K562 (cell line): ENCODE results near the gene SLC20A1. TPM values are rescaled to one million over a fixed set of nuclear protein-coding genes. Genes with fewer than 3 reads are reported as not detected.

Source experiments
- CAMTA2 ChIP-seq: fragments of 250-450 bp; sonication (Bioruptor Pico); conservative IDR thresholded peaks from 2 replicates; pipeline ENCODE4 v1.5.1; 2022
- CBFA2T2 ChIP-seq: fragments of 450-650 bp; conservative IDR thresholded peaks from 2 replicates; pipeline ENCODE4 v1.6.1; 2017; ENCODE audit warnings: mild to moderate bottlenecking
- CEBPB ChIP-seq: fragments of 450-650 bp; IDR thresholded peaks from 2 replicates; pipeline ENCODE4 v1.6.1; 2016; ENCODE audit warnings: missing genetic modification characterization, missing compliant biosample characterization
- GTF2A2 ChIP-seq: IDR thresholded peaks from 2 replicates; pipeline ENCODE4 v1.6.1; 2016; ENCODE audit warnings: mild to moderate bottlenecking, missing genetic modification characterization, missing compliant biosample characterization
- HNRNPUL1 ChIP-seq: fragments of 200-400 bp; formaldehyde crosslinking; IDR thresholded peaks from 2 replicates; pipeline ENCODE4 v1.6.1; 2017; ENCODE audit warnings: low read length
- PYGO2 ChIP-seq: fragments of 450-650 bp; IDR thresholded peaks from 2 replicates; pipeline ENCODE4 v1.6.1; 2016; ENCODE audit warnings: mild to moderate bottlenecking, missing genetic modification characterization, moderate library complexity, missing compliant biosample characterization
- RB1 ChIP-seq: fragments of 450-650 bp; IDR thresholded peaks from 2 replicates; pipeline ENCODE4 v1.6.1; 2017; ENCODE audit warnings: low read depth, mild to moderate bottlenecking
- SIX5 ChIP-seq, 2 experiments: IDR thresholded peaks; 2 replicates each; pipeline ENCODE4 v1.6.1; 2011; ENCODE audit warnings: low read length in 2 of 2, borderline replicate concordance in 1 of 2, low read depth in 1 of 2, mild to moderate bottlenecking in 1 of 2, moderate library complexity in 1 of 2; ENCODE audit not compliant: insufficient read depth in 1 of 2
- SMC3 ChIP-seq: conservative IDR thresholded peaks from 2 replicates; pipeline ENCODE4 v1.6.1; 2011; ENCODE audit warnings: low read depth, low read length, improper control_type of control experiment; ENCODE audit not compliant: insufficient read depth
- SP1 ChIP-seq: sonication (generic); formaldehyde crosslinking; IDR thresholded peaks from 2 replicates; pipeline ENCODE4 v1.8.1; 2022; ENCODE audit warnings: mild to moderate bottlenecking, missing genetic modification reagents
- THRAP3 ChIP-seq: fragments of 450-650 bp; IDR thresholded peaks from 2 replicates; pipeline ENCODE4 v1.6.1; 2016; ENCODE audit warnings: mild to moderate bottlenecking, inconsistent platforms, borderline replicate concordance
- ZC3H11A ChIP-seq: IDR thresholded peaks from 2 replicates; pipeline ENCODE4 v1.6.1; 2012; ENCODE audit warnings: low read depth, low read length, improper control_type of control experiment
- ZNF165 ChIP-seq: fragments of 250-450 bp; sonication (Bioruptor Pico); IDR thresholded peaks from 2 replicates; pipeline ENCODE4 v1.4.0; 2020; ENCODE audit warnings: borderline replicate concordance
- ZNF586 ChIP-seq: fragments of 450-650 bp; formaldehyde crosslinking; conservative IDR thresholded peaks from 2 replicates; pipeline ENCODE4 v1.4.0; 2020; ENCODE audit warnings: mild to moderate bottlenecking, moderate library complexity
- ZNF830 ChIP-seq: fragments of 250-450 bp; sonication (Bioruptor Pico); IDR thresholded peaks from 2 replicates; pipeline ENCODE4 v1.5.0; 2021; ENCODE audit warnings: mild to moderate bottlenecking
- polyA plus RNA-seq, 8 experiments: library from polyadenylated mRNA; depleted of rRNA in 4 of 8; stranded (reverse) in 5 of 8; unstranded in 3 of 8; fragments of >200 nt; fragmentation: Nextera tagmentation in 2 of 8; fragmentation: Illumina TruSeq in 1 of 8; extraction: Ambion mirVana in 2 of 8; extraction: Trizol in 1 of 8; gene quantifications; 2 replicates each; pipeline versions ENCODE4 v1.2.1 to v1.2.3, GENCODE V29; 2011 to 2014; ENCODE audit warnings: inconsistent platforms in 1 of 8, missing spikeins in 1 of 8
- total RNA-seq, 7 experiments: library from RNA; depleted of rRNA in 6 of 7; stranded (reverse); fragments of >200 nt in 6 of 7; fragmentation: Illumina TruSeq in 2 of 7; extraction: Trizol in 2 of 7; gene quantifications; 2 replicates each; pipeline versions ENCODE4 v1.2.1 to v1.2.3, GENCODE V29; 2011 to 2021; ENCODE audit warnings: low replicate concordance in 1 of 7
- TF ChIP-seq, protein P1 (sequence below): fragments of 450-650 bp; IDR thresholded peaks from 2 replicates; pipeline ENCODE4 v1.6.1; 2017; ENCODE audit warnings: antibody characterized with exemption, mild to moderate bottlenecking
- TF ChIP-seq, protein P2 (sequence below): IDR thresholded peaks from 2 replicates; pipeline ENCODE4 v1.6.1; 2014; ENCODE audit warnings: antibody characterized with exemption
- TF ChIP-seq, protein P3 (sequence below): fragments of 250-450 bp; sonication (Bioruptor Pico); IDR thresholded peaks from 2 replicates; pipeline ENCODE4 v1.4.0; 2020; ENCODE audit warnings: mild to moderate bottlenecking, moderate library complexity

The SLC20A1 gene
- total and polyA plus RNA-seq, 9 of the 15 experiments (the other 6 are each of a cell fraction or from before 2014, with no cell fraction given), result 53.8 to 150 (median 74.7) TPM

DNA sequence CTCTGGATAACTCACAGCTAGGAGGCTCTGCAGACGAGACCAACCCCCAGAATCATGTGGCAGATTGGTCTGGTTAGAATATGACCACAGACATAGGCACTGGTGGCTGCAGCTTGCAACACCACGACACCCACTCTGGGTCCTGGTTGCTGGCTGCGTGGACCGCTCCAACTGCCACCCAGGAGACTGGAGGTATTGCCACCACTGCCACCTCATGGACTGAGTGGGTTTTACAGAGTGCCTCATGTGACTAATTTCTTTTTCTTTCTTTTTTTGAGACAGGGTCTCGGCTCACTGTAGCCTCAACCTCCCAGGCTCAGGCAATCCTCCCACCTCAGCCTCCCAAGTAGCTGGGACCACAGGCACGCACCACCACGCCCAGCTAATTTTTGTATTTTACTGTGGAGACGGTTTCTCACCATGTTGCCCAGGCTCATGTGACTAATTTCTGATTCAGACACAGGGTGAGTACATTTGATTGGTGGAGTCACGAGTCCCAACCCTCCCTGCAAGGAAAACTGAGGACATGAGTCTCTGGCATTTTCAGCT, 45.2 kb downstream of the SLC20A1 start (continued):
- TF ChIP-seq, protein P1, sequence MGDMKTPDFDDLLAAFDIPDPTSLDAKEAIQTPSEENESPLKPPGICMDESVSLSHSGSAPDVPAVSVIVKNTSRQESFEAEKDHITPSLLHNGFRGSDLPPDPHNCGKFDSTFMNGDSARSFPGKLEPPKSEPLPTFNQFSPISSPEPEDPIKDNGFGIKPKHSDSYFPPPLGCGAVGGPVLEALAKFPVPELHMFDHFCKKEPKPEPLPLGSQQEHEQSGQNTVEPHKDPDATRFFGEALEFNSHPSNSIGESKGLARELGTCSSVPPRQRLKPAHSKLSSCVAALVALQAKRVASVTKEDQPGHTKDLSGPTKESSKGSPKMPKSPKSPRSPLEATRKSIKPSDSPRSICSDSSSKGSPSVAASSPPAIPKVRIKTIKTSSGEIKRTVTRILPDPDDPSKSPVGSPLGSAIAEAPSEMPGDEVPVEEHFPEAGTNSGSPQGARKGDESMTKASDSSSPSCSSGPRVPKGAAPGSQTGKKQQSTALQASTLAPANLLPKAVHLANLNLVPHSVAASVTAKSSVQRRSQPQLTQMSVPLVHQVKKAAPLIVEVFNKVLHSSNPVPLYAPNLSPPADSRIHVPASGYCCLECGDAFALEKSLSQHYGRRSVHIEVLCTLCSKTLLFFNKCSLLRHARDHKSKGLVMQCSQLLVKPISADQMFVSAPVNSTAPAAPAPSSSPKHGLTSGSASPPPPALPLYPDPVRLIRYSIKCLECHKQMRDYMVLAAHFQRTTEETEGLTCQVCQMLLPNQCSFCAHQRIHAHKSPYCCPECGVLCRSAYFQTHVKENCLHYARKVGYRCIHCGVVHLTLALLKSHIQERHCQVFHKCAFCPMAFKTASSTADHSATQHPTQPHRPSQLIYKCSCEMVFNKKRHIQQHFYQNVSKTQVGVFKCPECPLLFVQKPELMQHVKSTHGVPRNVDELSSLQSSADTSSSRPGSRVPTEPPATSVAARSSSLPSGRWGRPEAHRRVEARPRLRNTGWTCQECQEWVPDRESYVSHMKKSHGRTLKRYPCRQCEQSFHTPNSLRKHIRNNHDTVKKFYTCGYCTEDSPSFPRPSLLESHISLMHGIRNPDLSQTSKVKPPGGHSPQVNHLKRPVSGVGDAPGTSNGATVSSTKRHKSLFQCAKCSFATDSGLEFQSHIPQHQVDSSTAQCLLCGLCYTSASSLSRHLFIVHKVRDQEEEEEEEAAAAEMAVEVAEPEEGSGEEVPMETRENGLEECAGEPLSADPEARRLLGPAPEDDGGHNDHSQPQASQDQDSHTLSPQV, result peak; percentile 35
- no peak for TF ChIP-seq SP1
- TF ChIP-seq GTF2A2 (tag), result no peak
- no peak for TF ChIP-seq THRAP3
- TF ChIP-seq CEBPB (tag), result peak; percentile 33; the same call in 1 of the 2 replicates
- no peak for TF ChIP-seq ZNF586 (CRISPR knock-in tag)
- TF ChIP-seq ZNF165 (CRISPR knock-in tag), result no peak
- TF ChIP-seq CBFA2T2, result peak; percentile 12; the same call in 1 of the 2 replicates
- TF ChIP-seq SIX5 (IDR thresholded peaks at IDR 0.05; ENCODE audit: borderline replicate concordance in 1 of 2, insufficient read depth in 1 of 2, low read depth in 1 of 2, low read length in 2 of 2), result no peak
- TF ChIP-seq SMC3, result peak; percentile 45; the same call in 1 of the 2 replicates
- no peak for TF ChIP-seq HNRNPUL1
- TF ChIP-seq RB1, result 0 out of 2 replicates have a peak, but pooled peaks have one; percentile 37
- no peak for TF ChIP-seq CAMTA2 (CRISPR knock-in tag)
- TF ChIP-seq ZNF830, result no peak
- TF ChIP-seq, protein P2, sequence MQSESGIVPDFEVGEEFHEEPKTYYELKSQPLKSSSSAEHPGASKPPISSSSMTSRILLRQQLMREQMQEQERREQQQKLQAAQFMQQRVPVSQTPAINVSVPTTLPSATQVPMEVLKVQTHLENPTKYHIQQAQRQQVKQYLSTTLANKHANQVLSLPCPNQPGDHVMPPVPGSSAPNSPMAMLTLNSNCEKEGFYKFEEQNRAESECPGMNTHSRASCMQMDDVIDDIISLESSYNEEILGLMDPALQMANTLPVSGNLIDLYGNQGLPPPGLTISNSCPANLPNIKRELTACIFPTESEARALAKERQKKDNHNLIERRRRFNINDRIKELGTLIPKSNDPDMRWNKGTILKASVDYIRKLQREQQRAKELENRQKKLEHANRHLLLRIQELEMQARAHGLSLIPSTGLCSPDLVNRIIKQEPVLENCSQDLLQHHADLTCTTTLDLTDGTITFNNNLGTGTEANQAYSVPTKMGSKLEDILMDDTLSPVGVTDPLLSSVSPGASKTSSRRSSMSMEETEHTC, result peak; percentile 76
- TF ChIP-seq, protein P3, sequence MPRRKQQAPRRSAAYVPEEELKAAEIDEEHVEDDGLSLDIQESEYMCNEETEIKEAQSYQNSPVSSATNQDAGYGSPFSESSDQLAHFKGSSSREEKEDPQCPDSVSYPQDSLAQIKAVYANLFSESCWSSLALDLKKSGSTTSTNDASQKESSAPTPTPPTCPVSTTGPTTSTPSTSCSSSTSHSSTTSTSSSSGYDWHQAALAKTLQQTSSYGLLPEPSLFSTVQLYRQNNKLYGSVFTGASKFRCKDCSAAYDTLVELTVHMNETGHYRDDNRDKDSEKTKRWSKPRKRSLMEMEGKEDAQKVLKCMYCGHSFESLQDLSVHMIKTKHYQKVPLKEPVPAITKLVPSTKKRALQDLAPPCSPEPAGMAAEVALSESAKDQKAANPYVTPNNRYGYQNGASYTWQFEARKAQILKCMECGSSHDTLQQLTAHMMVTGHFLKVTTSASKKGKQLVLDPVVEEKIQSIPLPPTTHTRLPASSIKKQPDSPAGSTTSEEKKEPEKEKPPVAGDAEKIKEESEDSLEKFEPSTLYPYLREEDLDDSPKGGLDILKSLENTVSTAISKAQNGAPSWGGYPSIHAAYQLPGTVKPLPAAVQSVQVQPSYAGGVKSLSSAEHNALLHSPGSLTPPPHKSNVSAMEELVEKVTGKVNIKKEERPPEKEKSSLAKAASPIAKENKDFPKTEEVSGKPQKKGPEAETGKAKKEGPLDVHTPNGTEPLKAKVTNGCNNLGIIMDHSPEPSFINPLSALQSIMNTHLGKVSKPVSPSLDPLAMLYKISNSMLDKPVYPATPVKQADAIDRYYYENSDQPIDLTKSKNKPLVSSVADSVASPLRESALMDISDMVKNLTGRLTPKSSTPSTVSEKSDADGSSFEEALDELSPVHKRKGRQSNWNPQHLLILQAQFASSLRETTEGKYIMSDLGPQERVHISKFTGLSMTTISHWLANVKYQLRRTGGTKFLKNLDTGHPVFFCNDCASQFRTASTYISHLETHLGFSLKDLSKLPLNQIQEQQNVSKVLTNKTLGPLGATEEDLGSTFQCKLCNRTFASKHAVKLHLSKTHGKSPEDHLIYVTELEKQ (CRISPR knock-in tag), result no peak
- TF ChIP-seq PYGO2, result no peak
- TF ChIP-seq ZC3H11A, result no peak
